ENCODE results near the gene OVOL3.

OVOL3 gene

DNA sequence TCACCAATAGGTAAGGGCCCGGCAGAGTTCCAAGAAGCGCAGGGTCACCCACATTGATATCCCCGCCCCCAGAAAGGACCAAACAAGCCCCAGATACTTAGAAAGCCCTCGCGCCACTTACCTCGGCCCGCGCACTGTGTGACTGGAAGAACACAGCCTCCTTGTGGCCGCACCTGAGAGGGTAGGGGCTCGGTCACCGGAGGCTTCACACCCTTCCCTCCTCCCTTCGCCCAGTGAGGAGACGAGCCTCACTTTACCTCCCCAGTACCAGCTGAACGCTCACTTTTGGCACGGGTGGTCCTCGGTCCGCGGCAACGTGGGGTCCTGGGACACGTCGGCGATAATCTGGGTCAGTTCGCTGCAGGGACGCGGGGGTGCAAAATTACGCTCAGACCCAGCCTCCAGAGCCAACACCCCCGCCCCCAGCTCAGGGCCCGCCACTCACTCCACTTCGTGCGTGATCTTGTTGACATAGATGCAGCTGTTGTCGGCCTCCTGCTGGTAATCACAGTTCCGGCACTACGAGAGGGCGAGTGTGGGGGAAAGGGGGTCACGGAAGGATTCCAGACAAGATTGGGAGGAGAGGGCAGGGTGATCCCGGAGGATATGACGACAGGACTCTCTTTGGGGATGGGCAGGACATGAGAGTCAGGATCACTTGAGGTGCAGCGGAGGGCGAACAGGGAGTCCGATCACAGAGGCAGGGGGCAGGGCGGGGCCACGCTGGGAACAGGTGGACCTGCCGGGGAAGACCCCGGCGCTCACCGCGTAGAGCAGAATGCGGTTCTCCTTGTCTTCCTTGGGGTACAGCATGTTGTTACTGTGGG is 3.2 kb downstream of the OVOL3 start:
- TF ChIP-seq, protein P1, sequence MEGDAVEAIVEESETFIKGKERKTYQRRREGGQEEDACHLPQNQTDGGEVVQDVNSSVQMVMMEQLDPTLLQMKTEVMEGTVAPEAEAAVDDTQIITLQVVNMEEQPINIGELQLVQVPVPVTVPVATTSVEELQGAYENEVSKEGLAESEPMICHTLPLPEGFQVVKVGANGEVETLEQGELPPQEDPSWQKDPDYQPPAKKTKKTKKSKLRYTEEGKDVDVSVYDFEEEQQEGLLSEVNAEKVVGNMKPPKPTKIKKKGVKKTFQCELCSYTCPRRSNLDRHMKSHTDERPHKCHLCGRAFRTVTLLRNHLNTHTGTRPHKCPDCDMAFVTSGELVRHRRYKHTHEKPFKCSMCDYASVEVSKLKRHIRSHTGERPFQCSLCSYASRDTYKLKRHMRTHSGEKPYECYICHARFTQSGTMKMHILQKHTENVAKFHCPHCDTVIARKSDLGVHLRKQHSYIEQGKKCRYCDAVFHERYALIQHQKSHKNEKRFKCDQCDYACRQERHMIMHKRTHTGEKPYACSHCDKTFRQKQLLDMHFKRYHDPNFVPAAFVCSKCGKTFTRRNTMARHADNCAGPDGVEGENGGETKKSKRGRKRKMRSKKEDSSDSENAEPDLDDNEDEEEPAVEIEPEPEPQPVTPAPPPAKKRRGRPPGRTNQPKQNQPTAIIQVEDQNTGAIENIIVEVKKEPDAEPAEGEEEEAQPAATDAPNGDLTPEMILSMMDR (IDR thresholded peaks at IDR 0.05; ENCODE audit: extremely low read depth, insufficient read depth, missing control alignments) = peak; percentile 34
- in situ Hi-C loops (cut with MboI; ENCODE audit: low pct_unique_long_range_greater_than_20kb, low sequenced_read_pairs, unreplicated experiment) = no loop called here
- DNase-seq (ENCODE audit: low spot score) = no peak

DNA sequence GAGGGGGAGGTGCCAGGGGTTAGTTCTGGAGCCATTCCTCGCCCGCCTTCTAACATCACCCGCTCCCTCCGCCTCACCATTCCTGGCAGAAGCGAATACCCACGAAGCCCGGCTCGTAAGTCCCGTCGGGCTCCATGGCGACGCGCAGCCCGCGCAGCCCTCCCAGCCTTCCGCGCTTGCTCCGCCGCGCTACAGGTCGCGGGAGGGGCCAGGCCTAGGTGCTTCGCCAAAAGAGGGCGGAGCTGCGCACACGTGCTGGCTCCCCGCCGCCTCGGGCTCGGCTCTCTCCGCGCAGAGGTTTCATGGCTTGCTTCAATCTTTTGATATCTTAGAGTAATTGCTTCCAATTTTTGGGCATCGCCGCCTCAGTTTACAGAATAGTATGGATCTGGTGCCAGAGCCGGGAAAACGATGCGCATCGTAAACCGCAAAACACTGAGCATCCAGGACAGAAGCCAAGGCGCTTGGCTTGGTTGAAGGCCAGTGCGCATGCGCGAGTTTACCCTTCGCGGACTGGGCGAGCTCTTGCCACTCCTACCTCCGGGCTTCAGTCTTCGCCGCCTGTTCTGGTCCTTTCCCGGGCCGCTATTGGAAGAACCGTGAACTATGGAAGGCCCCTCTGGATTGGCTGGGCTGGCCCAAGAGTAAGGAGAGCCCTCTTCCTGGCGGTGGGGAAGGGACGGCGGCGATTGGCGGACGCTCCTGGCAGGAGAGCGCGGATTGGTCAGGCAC is 3.9 kb downstream of the OVOL3 start, which contains the start of gene POLR2I:
TSS of gene POLR2I (minus strand) at position 155 of the 732 bp plus-strand sequence. CDS start at position 136, 19 bp downstream.
- in situ Hi-C loops (cut with MboI; ENCODE audit: low pct_unique_long_range_greater_than_20kb, low sequenced_read_pairs, unreplicated experiment) = no loop called here
- TF ChIP-seq, protein P1 (IDR thresholded peaks at IDR 0.05; ENCODE audit: extremely low read depth, insufficient read depth, missing control alignments) = no peak
- DNase-seq (ENCODE audit: low spot score) = peak; percentile 99

DNA sequence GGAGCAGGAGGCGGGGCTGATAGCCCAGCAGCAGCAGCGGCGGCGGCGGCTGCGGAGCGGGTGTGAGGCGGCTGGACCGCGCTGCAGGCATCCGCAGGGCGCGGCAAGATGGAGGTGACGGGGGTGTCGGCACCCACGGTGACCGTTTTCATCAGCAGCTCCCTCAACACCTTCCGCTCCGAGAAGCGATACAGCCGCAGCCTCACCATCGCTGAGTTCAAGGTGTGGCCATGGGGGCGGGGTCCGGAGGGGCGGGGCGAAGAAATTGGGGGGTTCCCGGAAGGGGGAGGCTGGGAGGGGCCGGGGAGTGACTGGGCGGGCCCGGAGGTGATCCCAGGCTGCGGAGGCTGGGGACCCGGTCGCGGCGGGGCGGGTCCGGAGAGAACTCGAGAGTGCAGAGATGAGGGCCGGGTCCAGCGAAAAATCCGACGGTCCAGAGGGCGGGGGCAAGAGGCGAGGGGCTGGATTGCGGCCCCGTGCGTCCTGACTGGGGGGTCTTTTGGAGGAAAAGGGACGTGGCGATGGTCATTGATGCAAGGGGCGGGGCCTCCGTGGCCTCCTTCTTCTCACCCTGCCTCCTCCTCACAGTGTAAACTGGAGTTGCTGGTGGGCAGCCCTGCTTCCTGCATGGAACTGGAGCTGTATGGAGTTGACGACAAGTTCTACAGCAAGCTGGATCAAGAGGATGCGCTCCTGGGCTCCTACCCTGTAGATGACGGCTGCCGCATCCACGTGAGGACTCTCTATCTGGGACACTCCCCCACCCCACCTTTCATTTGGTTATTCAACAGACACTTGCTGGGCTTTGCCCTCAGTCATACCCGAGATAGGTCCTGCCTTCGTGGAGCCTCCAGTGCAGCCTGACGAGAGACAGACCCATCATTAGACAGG is 4.8 kb downstream of the OVOL3 start, which contains the start of gene TBCB:
TSS of gene TBCB (plus strand) at position 16 of the 891 bp plus-strand sequence. CDS start at position 109, 93 bp downstream.
- TF ChIP-seq, protein P1 (IDR thresholded peaks at IDR 0.05; ENCODE audit: extremely low read depth, insufficient read depth, missing control alignments) = no peak
- peak; percentile 90 for DNase-seq (ENCODE audit: low spot score)
- in situ Hi-C loops (cut with MboI; ENCODE audit: low pct_unique_long_range_greater_than_20kb, low sequenced_read_pairs, unreplicated experiment) = no loop called here

DNA sequence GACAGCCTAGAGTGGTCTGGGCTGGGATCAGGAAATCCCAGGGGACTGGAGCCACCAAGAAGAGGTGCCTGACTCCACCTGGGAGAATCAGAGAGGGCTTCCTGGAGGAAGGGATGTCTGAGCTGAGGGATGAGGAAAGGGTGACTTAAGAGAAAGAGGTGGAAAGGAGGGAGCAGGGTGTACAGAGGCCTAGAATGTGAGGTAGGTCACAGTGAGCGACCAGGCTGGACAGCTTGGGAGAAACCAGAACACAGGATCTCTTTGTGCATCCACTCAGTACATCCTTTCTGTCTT is 5.3 kb downstream of the OVOL3 start:
- no peak for DNase-seq (ENCODE audit: low spot score)
- in situ Hi-C loops (cut with MboI; ENCODE audit: low pct_unique_long_range_greater_than_20kb, low sequenced_read_pairs, unreplicated experiment) = no loop called here
- TF ChIP-seq, protein P1 (IDR thresholded peaks at IDR 0.05; ENCODE audit: extremely low read depth, insufficient read depth, missing control alignments) = no peak

DNA sequence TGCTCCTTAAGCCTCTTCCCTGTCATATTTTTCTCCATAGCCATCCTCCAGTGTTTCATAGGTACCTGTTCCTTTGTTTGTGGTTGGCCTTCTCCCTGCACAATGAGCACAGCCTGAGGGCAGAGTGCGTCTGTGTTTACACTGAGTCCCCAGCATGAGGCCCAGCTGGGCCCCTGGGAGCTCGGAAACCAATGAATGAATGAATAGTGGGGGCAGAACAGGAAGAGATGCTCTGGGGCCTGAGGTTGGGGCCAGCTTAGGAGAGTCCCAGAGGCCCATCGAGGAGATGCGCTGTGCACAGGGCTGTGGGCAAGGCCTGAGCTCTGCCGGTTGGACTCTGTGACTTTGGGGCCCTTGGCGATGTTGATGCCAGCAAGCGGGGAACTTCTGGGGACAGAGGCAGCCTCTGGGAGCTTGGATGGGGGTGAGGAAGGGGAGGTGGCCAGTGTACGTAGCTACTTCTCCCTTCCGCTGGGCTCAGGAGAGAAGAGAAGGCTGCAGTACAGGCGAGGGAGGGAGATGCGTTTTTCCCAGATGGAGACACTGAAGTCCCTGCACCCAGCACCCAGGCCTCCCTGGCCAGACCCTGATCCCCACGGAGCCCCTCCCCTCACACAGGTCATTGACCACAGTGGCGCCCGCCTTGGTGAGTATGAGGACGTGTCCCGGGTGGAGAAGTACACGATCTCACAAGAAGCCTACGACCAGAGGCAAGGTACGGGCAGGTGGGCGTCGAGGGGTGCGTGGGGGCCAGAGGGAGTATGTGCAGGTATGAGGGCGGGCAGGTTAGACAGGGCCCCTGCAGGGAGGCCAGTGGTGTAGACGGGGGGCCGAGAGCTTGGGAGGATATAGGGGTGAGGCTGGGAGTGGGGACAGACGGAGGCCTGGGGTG is 9.4 kb downstream of the OVOL3 start:
- in situ Hi-C loops (cut with MboI; ENCODE audit: low pct_unique_long_range_greater_than_20kb, low sequenced_read_pairs, unreplicated experiment) = loop anchor here (10.0 kb wide), 1 partner anchor 54 kb away; no protein-coding TSS in a partner anchor
- TF ChIP-seq, protein P1 (IDR thresholded peaks at IDR 0.05; ENCODE audit: extremely low read depth, insufficient read depth, missing control alignments) = no peak
- no peak for DNase-seq (ENCODE audit: low spot score)
